Measurements from ENCODE around the gene SNAP91.
"Not testable (repeated sequence)": the region's sequence is repeated elsewhere in the genome, so short reads cannot be mapped to it uniquely, and the experiment has no call there.

The SNAP91 gene, protein sequence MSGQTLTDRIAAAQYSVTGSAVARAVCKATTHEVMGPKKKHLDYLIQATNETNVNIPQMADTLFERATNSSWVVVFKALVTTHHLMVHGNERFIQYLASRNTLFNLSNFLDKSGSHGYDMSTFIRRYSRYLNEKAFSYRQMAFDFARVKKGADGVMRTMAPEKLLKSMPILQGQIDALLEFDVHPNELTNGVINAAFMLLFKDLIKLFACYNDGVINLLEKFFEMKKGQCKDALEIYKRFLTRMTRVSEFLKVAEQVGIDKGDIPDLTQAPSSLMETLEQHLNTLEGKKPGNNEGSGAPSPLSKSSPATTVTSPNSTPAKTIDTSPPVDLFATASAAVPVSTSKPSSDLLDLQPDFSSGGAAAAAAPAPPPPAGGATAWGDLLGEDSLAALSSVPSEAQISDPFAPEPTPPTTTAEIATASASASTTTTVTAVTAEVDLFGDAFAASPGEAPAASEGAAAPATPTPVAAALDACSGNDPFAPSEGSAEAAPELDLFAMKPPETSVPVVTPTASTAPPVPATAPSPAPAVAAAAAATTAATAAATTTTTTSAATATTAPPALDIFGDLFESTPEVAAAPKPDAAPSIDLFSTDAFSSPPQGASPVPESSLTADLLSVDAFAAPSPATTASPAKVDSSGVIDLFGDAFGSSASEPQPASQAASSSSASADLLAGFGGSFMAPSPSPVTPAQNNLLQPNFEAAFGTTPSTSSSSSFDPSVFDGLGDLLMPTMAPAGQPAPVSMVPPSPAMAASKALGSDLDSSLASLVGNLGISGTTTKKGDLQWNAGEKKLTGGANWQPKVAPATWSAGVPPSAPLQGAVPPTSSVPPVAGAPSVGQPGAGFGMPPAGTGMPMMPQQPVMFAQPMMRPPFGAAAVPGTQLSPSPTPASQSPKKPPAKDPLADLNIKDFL

DNA sequence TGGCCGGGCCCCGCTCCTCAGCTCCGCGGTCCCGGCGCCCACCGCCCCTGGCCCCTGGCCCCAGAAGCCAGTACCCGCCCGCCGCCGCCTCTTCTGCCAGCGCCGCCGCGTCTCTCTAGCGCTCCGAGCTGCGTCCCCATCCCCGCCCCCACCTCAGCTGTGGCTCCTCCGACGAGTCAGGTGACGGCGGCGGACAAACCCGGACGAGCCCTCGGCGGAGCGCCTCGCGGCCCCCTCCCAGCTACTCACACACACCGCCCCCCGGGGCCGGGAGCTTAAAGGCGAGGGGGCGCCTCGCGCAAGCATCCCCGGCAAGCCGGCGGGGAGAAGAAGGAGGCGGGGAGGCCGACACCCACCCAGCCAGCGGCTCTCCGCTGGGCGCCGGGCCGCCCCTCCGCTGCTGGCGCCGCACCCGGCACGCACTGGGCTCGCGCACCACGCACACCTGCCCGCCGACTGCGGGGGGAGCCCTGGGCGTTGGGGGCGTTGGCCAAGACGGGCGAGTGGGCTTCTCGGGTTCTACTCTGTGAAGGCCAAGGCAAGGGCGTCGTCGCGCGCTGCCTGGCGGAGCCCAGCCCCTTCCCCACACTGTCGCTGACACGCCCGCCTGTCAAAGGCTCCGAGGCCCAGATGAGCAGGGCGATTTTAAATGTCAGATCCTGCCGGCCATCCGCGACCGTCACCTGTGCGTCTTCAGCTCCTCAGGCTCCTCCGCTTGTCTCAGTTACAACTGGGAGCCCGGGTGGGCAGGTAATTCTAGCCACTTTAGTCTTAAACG is at the start of gene SNAP91:
Gene SNAP91 (minus strand): TSS at position 132 of the 778 bp plus-strand sequence. CDS start 1,174 bp downstream, outside the sequence.
- DNase-seq (ENCODE audit: low read depth) = no peak

DNA sequence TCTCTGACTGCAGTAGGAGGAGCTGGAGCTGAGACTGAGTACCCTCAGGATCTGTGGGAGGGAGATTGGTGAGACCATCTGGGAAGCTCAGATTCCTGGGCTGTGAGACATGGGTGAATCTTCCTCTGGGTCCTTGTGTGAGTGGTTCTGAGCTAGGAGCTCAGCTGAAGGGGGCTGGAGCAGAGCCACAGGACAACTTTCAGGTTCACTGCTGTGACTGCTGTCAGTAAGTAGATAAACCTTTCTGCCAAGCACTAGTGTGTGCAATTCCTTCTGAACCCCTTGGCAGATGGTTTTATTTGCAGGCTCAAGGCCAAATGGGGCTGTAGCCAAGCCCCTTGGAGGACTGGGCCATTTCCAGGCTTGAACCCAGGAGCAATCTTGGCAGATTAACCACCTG is 49.6 kb upstream of the SNAP91 start:
- DNase-seq (ENCODE audit: low read depth) = no peak

DNA sequence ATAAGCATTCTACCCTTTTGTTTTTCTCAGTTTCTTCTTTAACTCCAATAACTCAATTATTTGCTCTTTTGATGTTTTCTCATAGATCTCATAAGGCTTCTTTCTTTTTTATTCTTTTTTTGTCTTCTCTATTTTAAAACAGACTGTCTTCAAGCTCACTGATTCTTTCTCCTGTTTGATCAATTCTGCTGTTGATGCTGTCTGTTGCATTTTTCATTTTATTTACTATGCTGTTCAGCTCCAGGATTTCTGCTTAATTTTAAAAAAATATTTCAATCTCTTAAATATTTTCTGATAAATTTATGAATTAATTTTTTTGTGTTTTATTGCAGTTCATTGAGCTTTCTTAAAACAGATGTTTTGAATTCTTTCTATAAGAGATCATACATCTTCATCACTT is 48.1 kb upstream of the SNAP91 start:
- no peak for DNase-seq (ENCODE audit: low read depth)

DNA sequence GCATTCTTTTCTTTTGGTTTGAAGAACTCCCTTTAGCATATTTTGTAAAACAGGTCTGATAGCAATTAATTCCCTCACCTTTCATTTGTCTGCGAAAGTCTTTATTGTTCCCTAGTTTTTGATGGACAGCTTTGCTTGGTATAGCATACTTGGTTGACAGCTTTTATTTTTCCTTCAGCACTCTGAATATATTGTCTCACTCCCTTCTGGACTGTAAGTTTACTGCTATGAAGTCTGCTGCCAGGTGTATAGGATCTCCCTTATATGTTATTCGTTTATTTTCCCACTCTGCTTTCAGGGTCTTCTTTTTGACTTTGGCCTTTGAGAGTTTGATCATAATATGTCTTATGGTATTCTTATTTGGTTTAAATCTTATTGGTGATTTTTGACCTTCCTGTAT is 47.7 kb upstream of the SNAP91 start:
- DNase-seq (ENCODE audit: low read depth) = no peak

DNA sequence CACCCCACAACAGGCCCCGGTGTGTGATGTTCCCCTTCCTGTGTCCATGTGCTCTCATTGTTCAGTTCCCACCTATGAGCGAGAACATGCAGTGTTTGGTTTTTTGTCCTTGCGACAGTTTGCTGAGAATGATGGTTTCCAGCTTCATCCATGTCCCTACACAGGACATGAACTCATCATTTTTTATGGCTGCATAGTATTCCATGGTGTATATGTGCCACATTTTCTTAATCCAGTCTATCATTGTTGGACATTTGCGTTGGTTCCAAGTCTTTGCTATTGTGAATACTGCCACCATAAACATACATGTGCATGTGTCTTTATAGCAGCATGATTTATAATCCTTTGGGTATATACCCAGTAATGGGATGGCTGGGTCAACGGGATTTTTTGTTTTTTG is 43.5 kb upstream of the SNAP91 start:
- not testable (repeated sequence) for DNase-seq (ENCODE audit: low read depth)

DNA sequence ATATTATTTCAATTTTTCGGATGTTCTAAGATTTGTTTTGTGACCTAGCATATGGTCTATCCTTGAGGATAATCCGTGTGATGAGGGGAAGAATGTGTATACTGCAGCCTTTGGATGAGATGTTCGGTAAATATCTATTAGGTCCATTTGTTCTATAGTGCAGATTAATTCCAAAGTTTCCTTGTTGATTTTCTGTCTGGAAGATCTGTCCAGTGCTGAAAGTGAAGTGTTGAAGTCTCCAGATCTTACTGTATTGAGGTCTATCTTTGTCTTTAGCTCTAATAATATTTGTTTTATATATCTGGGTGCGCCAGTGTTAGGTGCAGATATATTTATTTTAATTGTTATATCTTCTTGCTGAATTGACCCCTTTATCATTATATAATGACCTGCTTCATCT is 32.2 kb upstream of the SNAP91 start:
- no peak for DNase-seq (ENCODE audit: low read depth)

DNA sequence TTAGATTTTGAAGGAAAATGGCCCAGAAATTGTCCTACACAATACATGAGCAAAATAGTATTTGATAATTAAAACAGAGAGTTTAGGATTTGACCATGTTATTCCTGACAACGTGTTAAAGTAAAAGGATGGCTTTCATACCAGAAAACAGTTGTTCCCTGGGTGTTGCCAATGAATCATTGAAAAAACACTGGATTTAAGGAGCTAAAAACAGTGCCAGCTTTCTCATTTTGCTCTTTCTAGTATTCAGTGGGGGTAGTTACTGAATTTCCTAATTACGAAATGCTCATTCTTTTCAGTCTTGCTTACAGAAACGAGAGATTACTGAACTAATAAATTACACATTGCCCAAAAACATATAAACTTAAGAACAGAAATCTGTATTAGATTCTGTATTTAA is 26.6 kb upstream of the SNAP91 start:
- DNase-seq (ENCODE audit: low read depth) = no peak

DNA sequence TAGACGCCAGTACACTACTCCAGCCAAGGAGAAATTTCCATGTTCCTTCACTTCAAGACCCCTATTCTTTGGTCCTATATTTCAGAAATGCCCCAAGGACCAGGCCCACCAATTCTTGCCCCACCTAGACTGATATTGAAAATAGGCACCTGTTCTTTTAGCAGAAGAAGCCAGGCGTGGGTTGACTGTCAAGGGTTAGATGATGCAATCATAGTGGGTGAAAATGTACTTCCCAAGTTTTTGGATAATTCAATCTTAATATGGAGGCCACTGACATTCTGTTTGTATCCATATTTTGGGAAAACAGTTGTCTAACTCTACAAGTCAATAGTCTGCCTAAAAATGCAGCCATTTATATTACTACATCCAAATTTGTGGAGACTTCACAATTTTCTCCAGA is 21.0 kb upstream of the SNAP91 start:
- DNase-seq (ENCODE audit: low read depth) = no peak

DNA sequence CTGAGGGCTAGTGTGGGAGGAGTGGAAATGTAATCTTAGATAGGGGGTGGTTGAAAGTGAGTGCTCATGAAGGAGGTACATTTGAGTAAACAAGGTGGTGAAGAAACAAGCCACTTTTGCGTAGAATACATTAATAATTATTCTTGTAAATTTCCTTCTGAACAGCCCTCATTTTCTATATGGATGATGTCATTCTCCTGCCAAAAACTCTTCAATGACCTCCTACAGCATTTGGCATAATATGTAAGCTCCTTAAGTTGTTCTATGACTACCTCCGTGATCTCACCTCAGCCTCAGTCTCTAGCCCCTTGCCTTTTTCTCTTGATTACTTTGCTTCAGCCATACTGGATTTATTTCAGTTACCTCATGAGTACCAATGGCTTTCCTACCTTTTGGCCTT is 14.0 kb upstream of the SNAP91 start:
- DNase-seq (ENCODE audit: low read depth) = no peak

DNA sequence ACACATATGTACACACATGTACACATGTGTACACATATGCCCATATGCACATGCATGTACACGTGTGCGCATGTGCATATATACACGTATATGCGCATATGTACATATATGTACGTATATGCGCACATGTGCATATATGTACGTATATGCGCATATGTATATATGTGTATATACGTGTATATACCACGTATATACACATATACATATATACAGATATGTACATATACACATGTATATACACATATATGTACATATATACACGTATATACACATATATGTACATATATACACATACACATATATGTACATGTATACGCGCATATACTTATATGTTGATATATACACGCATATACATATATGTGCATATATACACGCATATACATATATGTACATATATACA is 8.9 kb upstream of the SNAP91 start:
- DNase-seq (ENCODE audit: low read depth) = no peak

DNA sequence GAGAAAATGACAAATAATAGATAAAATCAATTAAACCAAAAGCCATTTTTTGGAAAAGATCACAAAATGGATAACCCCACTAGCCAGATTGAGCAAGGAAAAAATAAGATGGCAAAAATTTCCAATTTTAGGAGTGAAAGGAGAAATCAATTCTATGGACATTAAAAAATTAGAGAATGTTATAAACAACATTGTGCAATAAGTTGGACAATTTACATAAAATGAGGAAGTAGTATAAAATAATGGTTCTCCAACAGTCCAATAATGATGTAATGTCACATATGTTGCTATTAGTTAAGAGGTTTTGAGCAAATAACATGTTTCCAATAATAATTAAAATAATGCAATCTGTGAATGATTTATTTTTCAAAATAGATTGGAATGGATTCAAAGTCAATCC is 3.1 kb upstream of the SNAP91 start:
- no peak for DNase-seq (ENCODE audit: low read depth)

DNA sequence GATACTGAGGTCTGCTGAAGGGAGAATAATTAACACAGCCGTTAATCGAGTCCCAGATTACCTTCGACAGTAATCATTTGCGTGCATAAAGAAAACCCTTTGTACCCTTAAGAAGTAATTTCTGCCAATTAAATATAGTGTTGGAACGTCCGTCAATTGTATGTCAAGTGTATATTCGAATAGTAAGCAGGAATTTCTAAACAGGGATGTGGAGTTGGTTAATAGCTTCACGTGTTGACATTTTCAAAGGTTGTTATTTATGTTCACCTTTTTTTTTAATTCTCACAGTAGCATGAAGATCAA is 798 bp upstream of the SNAP91 start:
- DNase-seq (ENCODE audit: low read depth) = no peak

DNA sequence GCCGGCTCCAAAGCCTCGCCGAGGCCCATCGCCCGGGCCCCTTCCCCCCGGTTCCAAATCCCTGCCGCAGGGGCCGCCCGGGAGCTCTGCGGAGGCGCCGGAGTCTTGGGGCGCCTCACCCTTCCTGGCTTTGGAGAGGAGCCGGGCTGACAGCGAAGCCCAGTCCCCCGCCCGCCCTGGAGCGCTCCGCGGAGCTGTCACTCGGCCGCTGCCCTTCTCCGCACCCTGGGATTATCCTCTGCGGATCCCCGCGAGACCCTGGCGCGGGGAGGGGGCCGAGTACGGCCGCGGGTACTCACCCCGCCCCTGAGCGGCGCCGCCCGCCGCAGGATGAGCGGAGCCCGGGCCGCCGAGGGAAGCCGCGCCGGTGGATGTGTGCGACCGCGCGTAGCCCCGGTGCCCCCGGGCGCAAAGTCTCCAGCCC is 343 bp downstream of the SNAP91 start:
- no peak for DNase-seq (ENCODE audit: low read depth)

DNA sequence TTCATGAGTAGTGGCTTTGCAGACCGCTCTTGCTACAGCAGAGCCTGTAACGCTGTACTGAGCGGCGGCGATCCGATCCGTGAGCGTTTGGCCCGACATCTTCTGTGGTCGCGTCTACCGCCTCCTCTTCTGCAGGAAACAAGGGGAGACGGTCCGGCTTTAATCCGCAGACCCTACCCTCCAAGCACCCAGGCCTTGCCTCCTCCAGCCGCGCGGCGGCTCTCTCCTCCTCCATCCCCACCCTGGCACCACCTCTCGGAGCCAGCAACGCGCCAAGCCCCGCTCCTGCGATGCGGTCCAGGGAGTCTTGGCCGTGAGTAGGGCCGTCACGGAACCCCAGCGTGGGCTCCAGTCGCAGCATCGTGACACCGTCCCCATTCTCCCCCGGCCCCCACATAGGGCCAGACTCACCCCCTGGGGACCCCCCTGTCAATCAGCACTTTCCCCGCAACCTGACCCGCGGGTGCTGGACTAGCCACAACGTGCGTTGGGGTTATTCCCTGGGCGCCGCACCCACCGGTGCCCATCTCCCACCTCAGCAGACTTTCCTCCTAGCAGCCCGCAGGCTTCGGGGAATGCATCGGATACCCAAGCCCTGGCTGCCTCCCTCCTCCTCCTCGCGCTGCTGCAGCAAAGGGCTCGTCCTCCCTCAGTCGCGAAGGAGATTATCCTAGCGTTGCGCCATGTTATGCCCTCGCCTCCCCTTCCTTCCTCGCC is 914 bp downstream of the SNAP91 start:
- no peak for DNase-seq (ENCODE audit: low read depth)

DNA sequence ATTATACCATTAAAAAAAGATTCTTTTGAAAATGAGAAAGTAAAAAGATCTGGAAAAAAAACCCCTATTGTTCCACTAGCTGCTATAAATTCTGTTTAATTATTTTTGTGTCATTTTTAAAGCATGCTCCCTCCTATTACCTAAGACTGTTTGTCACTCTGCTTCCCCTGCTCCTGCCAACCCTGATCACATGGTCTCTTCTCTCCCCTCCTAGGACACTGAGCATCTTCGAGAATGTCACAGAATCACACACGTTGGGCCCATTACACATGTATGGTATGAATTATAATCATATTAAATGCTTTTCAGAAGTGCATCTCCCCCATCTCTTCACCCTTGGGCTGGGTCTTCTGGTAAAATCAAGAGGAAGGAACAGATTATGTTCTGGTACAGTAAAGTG is 6.2 kb downstream of the SNAP91 start:
- DNase-seq (ENCODE audit: low read depth) = no peak

DNA sequence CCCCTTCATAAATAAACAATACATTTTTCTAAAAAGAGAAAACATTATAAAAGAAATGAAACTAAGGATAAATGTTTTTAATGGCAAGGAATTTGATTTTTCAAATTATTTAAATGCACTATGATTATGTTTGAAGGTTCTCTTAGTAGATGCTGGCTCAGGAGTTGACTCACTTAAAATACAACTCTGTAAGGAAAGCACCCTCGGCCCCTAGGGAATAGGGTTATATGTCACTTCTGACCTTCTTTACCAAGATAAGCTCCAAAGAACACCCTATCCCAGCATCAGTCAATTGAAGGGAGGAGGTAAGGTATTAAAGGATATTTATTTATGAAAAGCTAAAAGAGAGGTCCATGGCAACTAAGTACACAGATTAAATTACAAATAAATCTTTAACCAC is 6.8 kb downstream of the SNAP91 start:
- DNase-seq (ENCODE audit: low read depth) = no peak

DNA sequence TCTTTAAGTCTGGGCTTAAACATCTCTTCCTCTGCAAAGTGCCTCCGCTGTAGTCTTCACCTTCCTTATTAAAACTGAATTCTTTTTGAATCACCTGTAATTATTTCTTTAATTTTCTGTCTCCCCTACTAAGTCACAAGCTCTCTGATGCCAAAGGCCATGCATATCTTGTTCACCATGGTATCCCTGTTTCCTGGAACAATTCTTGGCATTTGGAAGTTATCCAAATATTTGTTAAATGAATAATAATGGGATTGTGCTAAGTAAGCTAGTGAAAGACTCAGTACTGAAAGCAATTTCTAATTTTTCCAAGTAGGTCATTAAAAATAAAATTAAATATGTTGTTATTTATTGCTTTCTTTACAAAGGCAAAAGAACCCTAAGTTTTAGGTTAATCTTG is 12.2 kb downstream of the SNAP91 start:
- no peak for DNase-seq (ENCODE audit: low read depth)

DNA sequence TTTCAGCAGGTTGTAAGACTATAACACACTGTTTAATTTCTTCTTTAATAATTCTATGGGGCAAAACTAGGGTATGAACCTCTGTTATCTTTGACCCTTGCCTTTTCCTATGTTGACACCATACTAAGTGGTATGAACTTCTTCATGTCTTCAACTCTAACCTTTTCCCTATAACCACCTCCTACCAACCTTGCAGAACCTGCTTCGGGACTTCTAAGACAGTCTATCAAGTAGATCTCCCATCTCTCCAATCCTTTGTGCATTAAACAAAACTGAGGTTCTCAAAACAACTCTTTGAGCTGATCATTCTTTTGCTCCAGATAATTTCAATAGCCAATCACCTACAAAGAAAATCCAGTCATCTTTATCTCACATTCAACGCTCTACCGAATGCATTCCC is 23.4 kb downstream of the SNAP91 start:
- no peak for DNase-seq (ENCODE audit: low read depth)

DNA sequence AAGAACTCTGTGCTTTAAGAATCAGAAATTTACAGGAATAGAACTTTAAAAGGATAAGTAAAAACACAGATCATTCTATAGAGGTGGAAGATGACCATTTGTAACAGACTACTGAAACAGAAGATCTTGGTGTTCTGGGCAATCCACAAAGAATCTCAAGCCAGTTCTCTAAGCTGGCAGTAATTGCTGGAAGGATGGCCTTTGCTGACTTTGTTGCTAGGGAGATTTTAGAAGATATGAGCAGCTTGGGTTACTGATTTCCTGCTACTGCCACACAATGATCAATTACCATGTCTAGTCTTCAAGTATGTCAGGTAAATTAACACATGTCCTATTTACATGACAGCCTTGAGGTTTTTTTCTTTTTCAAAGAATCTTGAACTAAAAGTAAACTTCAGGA is 31.1 kb downstream of the SNAP91 start:
- no peak for DNase-seq (ENCODE audit: low read depth)

DNA sequence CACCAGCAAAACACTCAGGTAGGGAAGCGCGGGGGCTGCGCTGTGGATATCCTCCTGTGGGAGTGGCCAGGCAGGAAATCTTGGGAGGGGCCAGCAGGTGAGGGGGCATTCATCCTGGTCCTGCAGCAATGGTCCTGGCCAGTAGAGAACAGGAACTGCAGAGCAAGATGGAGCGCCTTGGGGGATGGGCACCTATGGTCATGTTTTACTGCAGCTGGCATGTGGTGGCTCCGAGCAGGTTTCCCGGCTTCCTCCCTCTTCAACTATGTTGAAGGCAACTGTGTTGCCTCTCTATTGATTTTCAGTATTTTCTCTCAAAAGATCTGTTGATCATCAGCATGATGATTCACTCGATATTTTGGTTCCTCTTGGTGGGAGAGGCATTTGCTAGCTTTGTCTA is 70.9 kb downstream of the SNAP91 start:
- no peak for DNase-seq (ENCODE audit: low read depth)

DNA sequence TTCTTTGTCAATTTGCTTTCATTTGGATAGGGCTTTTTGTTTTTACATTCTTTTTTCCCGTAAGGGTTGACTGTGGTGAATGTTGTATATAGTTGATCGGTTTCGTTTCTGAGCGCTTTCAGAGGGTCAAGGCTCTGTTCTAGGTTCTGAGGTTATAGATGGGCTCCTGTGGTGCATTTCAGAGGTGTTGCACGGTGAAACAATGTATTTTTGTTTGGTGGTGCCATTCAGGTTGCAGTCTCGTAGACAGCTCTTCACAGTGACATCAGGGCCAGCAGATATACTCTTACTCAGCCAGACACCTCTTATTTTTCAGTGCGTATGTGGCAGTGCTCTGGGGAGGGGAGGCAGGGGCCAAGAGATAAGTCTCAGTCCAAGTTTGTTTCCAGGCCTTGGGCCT is 72.1 kb downstream of the SNAP91 start:
- no peak for DNase-seq (ENCODE audit: low read depth)

DNA sequence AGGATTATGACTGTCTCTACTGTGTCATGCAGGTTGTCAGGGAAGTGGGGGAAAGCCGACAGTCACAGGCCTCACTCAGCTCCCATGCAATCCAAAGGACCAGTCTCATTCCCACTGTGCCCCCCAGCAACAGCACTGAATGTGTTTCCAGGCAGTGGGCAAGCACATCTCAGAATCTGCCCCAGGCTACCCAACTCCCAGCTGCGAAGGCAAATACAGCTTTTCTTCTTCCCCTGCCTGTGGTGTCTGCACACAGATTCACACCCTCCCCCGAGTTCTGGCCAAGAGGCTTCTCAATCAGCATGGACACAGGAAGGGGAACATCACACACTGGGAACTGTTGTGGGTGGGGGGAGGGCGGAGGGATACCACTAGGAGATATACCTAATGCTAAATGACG is 75.3 kb downstream of the SNAP91 start:
- no peak for DNase-seq (ENCODE audit: low read depth)
